ENCODE data around the gene UBR4.

- TF ChIP-seq EGR1 (IDR thresholded peaks at IDR 0.05) = no peak
- peak; percentile 8; the same call in 1 of the 2 replicates for TF ChIP-seq RAD21 (IDR thresholded peaks at IDR 0.05; ENCODE audit: low read depth)
- TF ChIP-seq EP300 (IDR thresholded peaks at IDR 0.05; ENCODE audit: borderline replicate concordance) = no peak
- TF ChIP-seq MAX (IDR thresholded peaks at IDR 0.05) = peak; percentile 36; the same call in 1 of the 2 replicates
- TF ChIP-seq CREB1 (IDR thresholded peaks at IDR 0.05; ENCODE audit: low read depth) = no peak
- no peak for TF ChIP-seq YY1 (IDR thresholded peaks at IDR 0.05; ENCODE audit: low read depth)
- no peak for TF ChIP-seq TEAD4 (IDR thresholded peaks at IDR 0.05)
- TF ChIP-seq, protein P1, sequence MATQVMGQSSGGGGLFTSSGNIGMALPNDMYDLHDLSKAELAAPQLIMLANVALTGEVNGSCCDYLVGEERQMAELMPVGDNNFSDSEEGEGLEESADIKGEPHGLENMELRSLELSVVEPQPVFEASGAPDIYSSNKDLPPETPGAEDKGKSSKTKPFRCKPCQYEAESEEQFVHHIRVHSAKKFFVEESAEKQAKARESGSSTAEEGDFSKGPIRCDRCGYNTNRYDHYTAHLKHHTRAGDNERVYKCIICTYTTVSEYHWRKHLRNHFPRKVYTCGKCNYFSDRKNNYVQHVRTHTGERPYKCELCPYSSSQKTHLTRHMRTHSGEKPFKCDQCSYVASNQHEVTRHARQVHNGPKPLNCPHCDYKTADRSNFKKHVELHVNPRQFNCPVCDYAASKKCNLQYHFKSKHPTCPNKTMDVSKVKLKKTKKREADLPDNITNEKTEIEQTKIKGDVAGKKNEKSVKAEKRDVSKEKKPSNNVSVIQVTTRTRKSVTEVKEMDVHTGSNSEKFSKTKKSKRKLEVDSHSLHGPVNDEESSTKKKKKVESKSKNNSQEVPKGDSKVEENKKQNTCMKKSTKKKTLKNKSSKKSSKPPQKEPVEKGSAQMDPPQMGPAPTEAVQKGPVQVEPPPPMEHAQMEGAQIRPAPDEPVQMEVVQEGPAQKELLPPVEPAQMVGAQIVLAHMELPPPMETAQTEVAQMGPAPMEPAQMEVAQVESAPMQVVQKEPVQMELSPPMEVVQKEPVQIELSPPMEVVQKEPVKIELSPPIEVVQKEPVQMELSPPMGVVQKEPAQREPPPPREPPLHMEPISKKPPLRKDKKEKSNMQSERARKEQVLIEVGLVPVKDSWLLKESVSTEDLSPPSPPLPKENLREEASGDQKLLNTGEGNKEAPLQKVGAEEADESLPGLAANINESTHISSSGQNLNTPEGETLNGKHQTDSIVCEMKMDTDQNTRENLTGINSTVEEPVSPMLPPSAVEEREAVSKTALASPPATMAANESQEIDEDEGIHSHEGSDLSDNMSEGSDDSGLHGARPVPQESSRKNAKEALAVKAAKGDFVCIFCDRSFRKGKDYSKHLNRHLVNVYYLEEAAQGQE (IDR thresholded peaks at IDR 0.05; ENCODE audit: low read depth) = no peak
- TF ChIP-seq ZBTB7A (IDR thresholded peaks at IDR 0.05; ENCODE audit: low read depth) = no peak
- TF ChIP-seq USF1 (IDR thresholded peaks at IDR 0.05) = 0 out of 2 replicates have a peak, but pooled peaks have one; percentile 45
Measured at GRCh38 chr1:19067182-19067911, 142.7 kb downstream of the UBR4 start.
